Esophagus muscularis mucosa (tissue), 3 donors: ENCODE data around the gene AGTPBP1.

ENCODE experiments used
- CTCF ChIP-seq, 3 experiments: fragments of 200-600 bp in 2 of 3; fragments of 450-650 bp in 1 of 3; sonication (generic) in 2 of 3; IDR thresholded peaks; one replicate each; pipeline ENCODE4 v1.5.1; 2017 to 2019; ENCODE audit warnings: antibody characterized with exemption in 3 of 3, mild to moderate bottlenecking in 2 of 3, moderate library complexity in 1 of 3
- POLR2A ChIP-seq: fragments of 450-650 bp; IDR thresholded peaks from one replicate; pipeline ENCODE4 v1.6.1; 2017; ENCODE audit warnings: antibody characterized with exemption, moderate library complexity, mild to moderate bottlenecking, low read depth

- no peak for TF ChIP-seq POLR2A
- no peak for TF ChIP-seq CTCF (IDR thresholded peaks at IDR 0.05)
Measured at GRCh38 chr9:85658716-85659115, 83.0 kb downstream of the AGTPBP1 start.
